Sigmoid colon (tissue), 4 donors: ENCODE results near the gene PRKD2.

ENCODE experiments used
- EP300 ChIP-seq, 4 donors: sonication (generic); formaldehyde crosslinking; IDR thresholded peaks; one replicate each; pipeline ENCODE4 v1.6.1; 2017; ENCODE audit warnings: antibody characterized with exemption in 4 of 4
- TF ChIP-seq, protein P1 (sequence below), 4 experiments: fragments of 450-650 bp in 3 of 4; fragments of 200-600 bp in 1 of 4; IDR thresholded peaks; one replicate each; pipeline ENCODE4 v1.5.1; 2016 to 2019; ENCODE audit warnings: antibody characterized with exemption in 4 of 4, mild to moderate bottlenecking in 3 of 4, moderate library complexity in 2 of 4

DNA sequence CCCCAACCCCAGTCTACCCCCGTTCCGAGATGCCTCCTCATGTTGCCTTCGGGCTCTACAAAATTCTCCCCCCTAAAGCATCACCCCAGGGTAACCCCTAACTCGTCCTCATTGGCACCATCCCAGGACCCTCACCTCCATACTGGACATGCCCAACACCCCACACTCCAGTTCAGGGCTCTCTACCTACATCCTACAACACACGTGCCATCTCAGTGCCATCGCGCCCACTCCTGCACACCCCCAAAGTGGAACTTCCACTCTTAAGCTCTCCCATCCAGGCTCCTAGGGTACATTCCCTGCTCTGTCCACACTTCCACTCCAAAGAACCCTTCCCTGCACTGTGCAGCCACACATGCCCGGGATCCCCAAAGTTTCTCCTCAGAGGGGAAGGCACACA is 28.1 kb upstream of the PRKD2 start:
- TF ChIP-seq, protein P1, sequence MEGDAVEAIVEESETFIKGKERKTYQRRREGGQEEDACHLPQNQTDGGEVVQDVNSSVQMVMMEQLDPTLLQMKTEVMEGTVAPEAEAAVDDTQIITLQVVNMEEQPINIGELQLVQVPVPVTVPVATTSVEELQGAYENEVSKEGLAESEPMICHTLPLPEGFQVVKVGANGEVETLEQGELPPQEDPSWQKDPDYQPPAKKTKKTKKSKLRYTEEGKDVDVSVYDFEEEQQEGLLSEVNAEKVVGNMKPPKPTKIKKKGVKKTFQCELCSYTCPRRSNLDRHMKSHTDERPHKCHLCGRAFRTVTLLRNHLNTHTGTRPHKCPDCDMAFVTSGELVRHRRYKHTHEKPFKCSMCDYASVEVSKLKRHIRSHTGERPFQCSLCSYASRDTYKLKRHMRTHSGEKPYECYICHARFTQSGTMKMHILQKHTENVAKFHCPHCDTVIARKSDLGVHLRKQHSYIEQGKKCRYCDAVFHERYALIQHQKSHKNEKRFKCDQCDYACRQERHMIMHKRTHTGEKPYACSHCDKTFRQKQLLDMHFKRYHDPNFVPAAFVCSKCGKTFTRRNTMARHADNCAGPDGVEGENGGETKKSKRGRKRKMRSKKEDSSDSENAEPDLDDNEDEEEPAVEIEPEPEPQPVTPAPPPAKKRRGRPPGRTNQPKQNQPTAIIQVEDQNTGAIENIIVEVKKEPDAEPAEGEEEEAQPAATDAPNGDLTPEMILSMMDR (IDR thresholded peaks at IDR 0.05), result no peak
- TF ChIP-seq EP300 (IDR thresholded peaks at IDR 0.05), result no peak
